CD14-positive monocyte (primary cell): ENCODE results near the gene TFIP11. TPM values are rescaled to one million over a fixed set of nuclear protein-coding genes. Genes with fewer than 3 reads are reported as not detected.

ENCODE experiments used
- DNase-seq, 3 donors: peaks; one replicate each; pipeline ENCODE4 v3.0.0-alpha.2; 2011 to 2022
- H2AFZ ChIP-seq: 2 replicates; pipeline ENCODE4 v1.6.0; 2012; ENCODE audit warnings: mild to moderate bottlenecking, low read depth, low read length, inconsistent platforms; ENCODE audit not compliant: insufficient read depth, poor library complexity, severe bottlenecking
- H3K27ac ChIP-seq, 2 donors: 1 replicate in 1 of 2; 2 replicates in 1 of 2; pipeline ENCODE4 v1.5.1; 2012 to 2013; ENCODE audit warnings: low read length in 2 of 2, control low read depth in 1 of 2, inconsistent platforms in 1 of 2, low read depth in 1 of 2, mild to moderate bottlenecking in 1 of 2
- H3K27me3 ChIP-seq, 2 donors: one replicate each; pipeline versions ENCODE4 v1.6.0 to v1.6.1; 2011 to 2013; ENCODE audit warnings: low read length in 2 of 2; ENCODE audit not compliant: control insufficient read depth in 2 of 2, insufficient read depth in 2 of 2
- H3K36me3 ChIP-seq, 2 donors: replicated peaks in 1 of 2; 1 replicate in 1 of 2; 2 replicates in 1 of 2; pipeline versions ENCODE4 v1.5.1 to v1.6.1; 2012 to 2013; ENCODE audit warnings: low read length in 2 of 2, control low read depth in 1 of 2, inconsistent platforms in 1 of 2, mild to moderate bottlenecking in 1 of 2; ENCODE audit not compliant: insufficient read depth in 2 of 2, control insufficient read depth in 1 of 2
- H3K4me1 ChIP-seq, 2 donors: 1 replicate in 1 of 2; 2 replicates in 1 of 2; pipeline versions ENCODE4 v1.5.1 to v1.6.1; 2012 to 2013; ENCODE audit warnings: low read length in 2 of 2, control low read depth in 1 of 2, inconsistent platforms in 1 of 2, mild to moderate bottlenecking in 1 of 2, moderate library complexity in 1 of 2; ENCODE audit not compliant: insufficient read depth in 2 of 2, control insufficient read depth in 1 of 2
- H3K4me2 ChIP-seq: replicated peaks from 2 replicates; pipeline ENCODE3; 2012; ENCODE audit warnings: low read length, moderate library complexity, mild to moderate bottlenecking; ENCODE audit not compliant: poor library complexity, severe bottlenecking; ENCODE audit errors: extremely low read depth
- H3K4me3 ChIP-seq, 3 experiments: fragments of 200-600 bp in 1 of 3; sonication (generic) in 1 of 3; replicated peaks in 1 of 3; 1 replicate in 2 of 3; 2 replicates in 1 of 3; pipeline ENCODE4 v1.5.1; 2011 to 2013; ENCODE audit warnings: low read length in 3 of 3, mild to moderate bottlenecking in 3 of 3, control low read depth in 2 of 3, low read depth in 2 of 3, inconsistent platforms in 1 of 3, moderate library complexity in 1 of 3
- H3K79me2 ChIP-seq: 2 replicates; pipeline ENCODE4 v1.6.0; 2012; ENCODE audit warnings: mild to moderate bottlenecking, control low read depth, inconsistent platforms, low read length, moderate library complexity; ENCODE audit not compliant: insufficient read depth
- H3K9ac ChIP-seq: 2 replicates; pipeline ENCODE4 v1.6.0; 2017; ENCODE audit warnings: low read length, mild to moderate bottlenecking; ENCODE audit not compliant: insufficient read depth, poor library complexity, severe bottlenecking
- H3K9me3 ChIP-seq, 2 donors: replicated peaks in 1 of 2; 1 replicate in 1 of 2; 2 replicates in 1 of 2; pipeline versions ENCODE4 v1.5.1 to v1.6.1; 2012 to 2013; ENCODE audit warnings: low read length in 2 of 2, control low read depth in 1 of 2; ENCODE audit not compliant: control insufficient read depth in 1 of 2, insufficient read depth in 1 of 2
- H4K20me1 ChIP-seq: 2 replicates; pipeline ENCODE4 v1.6.0; 2012; ENCODE audit warnings: mild to moderate bottlenecking, low read length, control low read depth, moderate library complexity; ENCODE audit not compliant: insufficient read depth
- H3K27ac Mint-ChIP-seq, 7 donors: one replicate each; pipeline ENCODE4 v1.8.0; 2020; ENCODE audit warnings: mild to moderate bottlenecking in 7 of 7, mixed read lengths in 7 of 7, moderate library complexity in 6 of 7, inconsistent platforms in 2 of 7
- H3K27me3 Mint-ChIP-seq, 3 donors: one replicate each; pipeline ENCODE4 v1.8.0; 2021 to 2022; ENCODE audit warnings: low read depth in 3 of 3, mild to moderate bottlenecking in 3 of 3, mixed read lengths in 3 of 3, moderate library complexity in 3 of 3, inconsistent platforms in 1 of 3
- H3K36me3 Mint-ChIP-seq, 2 donors: one replicate each; pipeline ENCODE4 v1.8.0; 2020; ENCODE audit warnings: mixed read lengths in 2 of 2, inconsistent platforms in 1 of 2, mild to moderate bottlenecking in 1 of 2
- H3K4me1 Mint-ChIP-seq: one replicate; pipeline ENCODE4 v1.8.0; 2020; ENCODE audit warnings: mild to moderate bottlenecking, mixed read lengths
- H3K4me3 Mint-ChIP-seq, 2 donors: one replicate each; pipeline ENCODE4 v1.8.0; 2020; ENCODE audit warnings: mild to moderate bottlenecking in 2 of 2, mixed read lengths in 2 of 2, moderate library complexity in 1 of 2
- H3K9me3 Mint-ChIP-seq, 7 donors: one replicate each; pipeline ENCODE4 v1.8.0; 2020 to 2022; ENCODE audit warnings: mixed read lengths in 7 of 7, mild to moderate bottlenecking in 6 of 7, moderate library complexity in 6 of 7, inconsistent platforms in 2 of 7
- WGBS: methylation state at CpG from one replicate; pipeline ENCODE4 v1.1.5; 2013; ENCODE audit warnings: missing lambda C conversion rate; ENCODE audit not compliant: insufficient coverage; 5-methylcytosine and 5-hydroxymethylcytosine counted together
- intact Hi-C, 2 donors: fragments of 100-400 bp; cut with micrococcal nuclease; formaldehyde crosslinking; loops; one replicate each; pipeline versions ENCODE4 v1.15.0 to v1.15.1; 2023
- polyA minus RNA-seq: library from RNA; depleted of rRNA, polyadenylated mRNA; stranded (reverse); fragments of >200 nt; gene quantifications from 2 replicates; pipeline ENCODE4 v1.2.3, GENCODE V29; 2012
- polyA plus RNA-seq, 3 donors: library from polyadenylated mRNA; depleted of rRNA in 1 of 3; unstranded in 2 of 3; stranded (reverse) in 1 of 3; fragments of 300-500 nt in 2 of 3; fragments of >200 nt in 1 of 3; fragmentation: Illumina TruSeq in 2 of 3; gene quantifications; 1 replicate in 2 of 3; 2 replicates in 1 of 3; pipeline ENCODE4 v1.2.3, GENCODE V29; 2012 to 2021
- total RNA-seq, 12 experiments: library from RNA in 1 of 12; stranded (reverse) in 1 of 12; fragments of 120-200 nt in 1 of 12; gene quantifications; one replicate each; pipeline ENCODE4 v1.2.4 and lab custom pipeline; 2013 to 2026; ENCODE audit warnings: mixed read lengths in 6 of 12, inconsistent platforms in 1 of 12
- TF ChIP-seq, protein P1 (sequence below): fragments of 200-600 bp; IDR thresholded peaks from one replicate; pipeline ENCODE4 v1.8.0; 2022; ENCODE audit warnings: antibody characterized with exemption, mild to moderate bottlenecking

The TFIP11 gene
- total RNA-seq (2013): 40.8 TPM
- polyA plus RNA-seq (10 to 100 TPM; 10.1 to 25.5 (median 19.8) TPM), polyA minus RNA-seq (20.8 and 32.2 TPM in 2 replicates), total RNA-seq (lab: John Stamatoyannopoulos, UW) (35.0 to 72.7 (median 50.7) reads per million in 11 experiments)

DNA sequence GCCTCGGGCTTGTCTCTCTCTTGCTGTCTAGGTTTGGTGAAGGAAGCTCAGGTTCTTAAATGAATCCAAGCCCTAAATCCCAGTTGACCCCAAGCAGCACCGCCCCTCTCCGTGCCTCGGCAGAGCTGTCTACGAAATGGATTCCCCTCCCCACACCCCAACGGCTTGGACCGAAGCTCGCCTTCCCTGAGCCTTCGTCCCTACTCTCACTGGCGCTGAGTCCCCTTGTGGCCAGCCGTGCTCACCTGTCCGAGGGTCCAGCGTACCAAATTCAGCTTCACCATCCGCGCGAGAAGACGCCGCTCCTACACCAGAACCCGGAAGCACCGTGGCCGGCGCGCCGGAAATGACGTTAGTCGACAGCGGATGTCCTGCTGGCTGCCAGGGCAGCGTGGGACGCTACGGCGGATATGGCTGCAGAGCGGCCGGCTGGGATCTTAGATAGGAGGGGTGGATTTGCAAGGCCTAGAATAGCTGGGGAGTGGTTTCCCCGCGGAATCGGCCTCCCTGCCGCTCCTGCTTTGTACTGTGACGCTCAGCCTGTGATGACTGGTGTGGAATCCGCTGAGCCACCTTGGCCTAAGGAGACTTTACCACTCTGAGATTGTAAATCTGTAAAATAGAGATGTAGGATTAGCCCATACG is at the start of gene TFIP11:
Gene TFIP11 (minus strand): TSS at position 325 of the 645 bp plus-strand sequence. CDS start 2,201 bp downstream, outside the sequence.
- intact Hi-C loops: loop anchor here in 1 of 2 donors (5.0 kb wide), 1 partner anchor 80 kb away; the partner anchor contains the start of gene TPST2
- H3K9me3 Mint-ChIP-seq: no peaks in the 10 kb centered on the region
- peak within 1 kb of the TSS; percentile 98 to 100 (median 99) for H3K27ac Mint-ChIP-seq
- Histone ChIP-seq H3K9me3 (no peaks in the 10 kb centered on the region), H3K4me2 (peak within 1 kb of the TSS; percentile 83), H3K27me3 (no peaks in the 10 kb centered on the region), H3K4me1 (peaks cover 17 to 20% of the 10 kb centered on the region in 2 donors), H3K79me2 (peaks cover 32% of the 10 kb centered on the region), H3K27ac (peak within 1 kb of the TSS; percentile 44 to 96), H2AFZ (peak within 1 kb of the TSS; percentile 92), H4K20me1 (peaks cover 5% of the 10 kb centered on the region), H3K9ac (peak within 1 kb of the TSS; percentile 90), H3K36me3 (peaks cover 26 to 35% of the 10 kb centered on the region in 2 donors), H3K4me3 (peak within 1 kb of the TSS; percentile 70 to 97 (median 74))
- WGBS: 0% methylated on average over 38 of the region's 40 CpGs
- peak within 1 kb of the TSS; percentile 98 to 100 for H3K4me3 Mint-ChIP-seq
- TF ChIP-seq, protein P1, sequence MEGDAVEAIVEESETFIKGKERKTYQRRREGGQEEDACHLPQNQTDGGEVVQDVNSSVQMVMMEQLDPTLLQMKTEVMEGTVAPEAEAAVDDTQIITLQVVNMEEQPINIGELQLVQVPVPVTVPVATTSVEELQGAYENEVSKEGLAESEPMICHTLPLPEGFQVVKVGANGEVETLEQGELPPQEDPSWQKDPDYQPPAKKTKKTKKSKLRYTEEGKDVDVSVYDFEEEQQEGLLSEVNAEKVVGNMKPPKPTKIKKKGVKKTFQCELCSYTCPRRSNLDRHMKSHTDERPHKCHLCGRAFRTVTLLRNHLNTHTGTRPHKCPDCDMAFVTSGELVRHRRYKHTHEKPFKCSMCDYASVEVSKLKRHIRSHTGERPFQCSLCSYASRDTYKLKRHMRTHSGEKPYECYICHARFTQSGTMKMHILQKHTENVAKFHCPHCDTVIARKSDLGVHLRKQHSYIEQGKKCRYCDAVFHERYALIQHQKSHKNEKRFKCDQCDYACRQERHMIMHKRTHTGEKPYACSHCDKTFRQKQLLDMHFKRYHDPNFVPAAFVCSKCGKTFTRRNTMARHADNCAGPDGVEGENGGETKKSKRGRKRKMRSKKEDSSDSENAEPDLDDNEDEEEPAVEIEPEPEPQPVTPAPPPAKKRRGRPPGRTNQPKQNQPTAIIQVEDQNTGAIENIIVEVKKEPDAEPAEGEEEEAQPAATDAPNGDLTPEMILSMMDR: no peak
- H3K27me3 Mint-ChIP-seq: peaks cover 0 to 2% (median 1%) of the 10 kb centered on the region in 3 donors
- H3K36me3 Mint-ChIP-seq: peaks cover 30% of the 10 kb centered on the region in 2 donors
- peak; percentile 87 to 90 (median 89) for DNase-seq
- peaks cover 19% of the 10 kb centered on the region for H3K4me1 Mint-ChIP-seq

GRCh38 chr22:26561756-26562417 is 49.6 kb upstream of the TFIP11 start:
- H3K27ac Mint-ChIP-seq: peak overlapping the region in 1 of 7 donors; percentile 22
- Histone ChIP-seq H4K20me1 (peaks cover 90% of the 10 kb centered on the region), H2AFZ (no peak overlapping the region), H3K27ac (no peak overlapping the region), H3K4me1 (peaks cover 9% of the 10 kb centered on the region in 2 donors), H3K79me2 (peaks cover 87% of the 10 kb centered on the region), H3K9ac (no peak overlapping the region), H3K4me3 (no peak overlapping the region), H3K4me2 (no peak overlapping the region), H3K9me3 (no peaks in the 10 kb centered on the region), H3K27me3 (no peaks in the 10 kb centered on the region), H3K36me3 (peaks cover 17 to 30% of the 10 kb centered on the region in 2 donors)
- 80% methylated on average over 5 of the region's 9 CpGs for WGBS
- peaks cover 14% of the 10 kb centered on the region for H3K4me1 Mint-ChIP-seq
- peaks cover 22 to 44% of the 10 kb centered on the region in 2 donors for H3K36me3 Mint-ChIP-seq
- H3K9me3 Mint-ChIP-seq: peaks cover 0 to 1% (median 0%) of the 10 kb centered on the region in 7 donors
- DNase-seq: no peak
- H3K4me3 Mint-ChIP-seq: no peak overlapping the region
- intact Hi-C loops: no loop called here
- H3K27me3 Mint-ChIP-seq: peaks cover 0 to 2% (median 0%) of the 10 kb centered on the region in 3 donors
- TF ChIP-seq, protein P1: no peak
